HEK293T (cell line): Measurements from ENCODE around the gene ISOC1.

Source experiments
- ARNT ChIP-seq: fragments of 450-650 bp; IDR thresholded peaks from 2 replicates; pipeline ENCODE4 v1.6.1; 2017; ENCODE audit warnings: mild to moderate bottlenecking
- ELF4 ChIP-seq: fragments of 450-650 bp; IDR thresholded peaks from 2 replicates; pipeline ENCODE4 v1.6.1; 2017; ENCODE audit warnings: antibody characterized with exemption
- FOXA1 ChIP-seq: fragments of 450-650 bp; IDR thresholded peaks from 2 replicates; pipeline ENCODE4 v1.6.1; 2016; ENCODE audit warnings: mild to moderate bottlenecking
- FOXK2 ChIP-seq: fragments of 450-650 bp; IDR thresholded peaks from 2 replicates; pipeline ENCODE4 v1.6.1; 2016; ENCODE audit warnings: mild to moderate bottlenecking
- FOXM1 ChIP-seq: fragments of 450-650 bp; IDR thresholded peaks from 2 replicates; pipeline ENCODE4 v1.6.1; 2017; ENCODE audit warnings: mild to moderate bottlenecking, borderline replicate concordance
- LEF1 ChIP-seq: fragments of 450-650 bp; IDR thresholded peaks from 2 replicates; pipeline ENCODE4 v1.6.1; 2017; ENCODE audit warnings: mild to moderate bottlenecking, borderline replicate concordance
- NFRKB ChIP-seq: fragments of 450-650 bp; IDR thresholded peaks from 2 replicates; pipeline ENCODE4 v1.6.1; 2016; ENCODE audit warnings: mild to moderate bottlenecking, moderate library complexity
- TARDBP ChIP-seq: fragments of 450-650 bp; IDR thresholded peaks from 2 replicates; pipeline ENCODE4 v1.6.1; 2016
- ZNF384 ChIP-seq: fragments of 450-650 bp; IDR thresholded peaks from 2 replicates; pipeline ENCODE4 v1.6.1; 2016

DNA sequence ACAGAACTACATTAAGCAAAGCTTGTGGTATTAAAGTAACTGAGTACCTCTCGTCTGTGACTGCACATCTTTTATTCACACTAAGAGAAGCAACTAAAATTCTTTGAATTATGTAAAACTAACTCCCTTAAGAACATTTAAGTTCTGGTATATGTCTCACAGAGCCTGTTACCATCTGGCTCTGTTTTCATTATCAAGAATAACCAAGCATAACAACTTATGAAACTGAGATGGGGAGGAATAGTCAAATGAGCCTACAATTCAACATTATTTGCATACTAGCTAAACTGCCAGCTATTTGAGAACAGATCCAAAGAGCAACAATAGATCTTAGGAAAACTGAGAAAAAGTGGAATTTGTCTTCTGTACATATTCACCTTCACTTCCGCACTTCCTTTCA is 25.3 kb upstream of the ISOC1 start:
- TF ChIP-seq TARDBP: no peak
- no peak for TF ChIP-seq ZNF384
- TF ChIP-seq FOXA1: no peak
- TF ChIP-seq LEF1: no peak
- no peak for TF ChIP-seq ARNT
- no peak for TF ChIP-seq FOXM1
- no peak for TF ChIP-seq NFRKB
- TF ChIP-seq FOXK2: no peak
- no peak for TF ChIP-seq ELF4
